WTC11 (cell line): ENCODE results near the gene LPCAT1.

Experiments
- NR2C2 ChIP-seq: sonication (generic); formaldehyde crosslinking; IDR thresholded peaks from 2 replicates; pipeline ENCODE4 v1.8.0; 2022; ENCODE audit warnings: mild to moderate bottlenecking, missing genetic modification reagents
- SP1 ChIP-seq: sonication (generic); formaldehyde crosslinking; conservative IDR thresholded peaks from 2 replicates; pipeline ENCODE4 v1.8.1; 2022; ENCODE audit warnings: missing genetic modification reagents
- ZNF138 ChIP-seq: sonication (generic); formaldehyde crosslinking; conservative IDR thresholded peaks from 2 replicates; pipeline ENCODE4 v1.8.1; 2022; ENCODE audit warnings: mild to moderate bottlenecking, moderate library complexity, missing genetic modification reagents
- TF ChIP-seq, protein P1 (sequence below): fragments of 200-600 bp; IDR thresholded peaks from 2 replicates; pipeline ENCODE4 v1.8.0; 2022; ENCODE audit warnings: antibody characterized with exemption
- TF ChIP-seq, protein P2 (sequence below): sonication (generic); formaldehyde crosslinking; IDR thresholded peaks from 2 replicates; pipeline ENCODE4 v1.8.1; 2023; ENCODE audit warnings: mild to moderate bottlenecking, missing genetic modification reagents, moderate library complexity

DNA sequence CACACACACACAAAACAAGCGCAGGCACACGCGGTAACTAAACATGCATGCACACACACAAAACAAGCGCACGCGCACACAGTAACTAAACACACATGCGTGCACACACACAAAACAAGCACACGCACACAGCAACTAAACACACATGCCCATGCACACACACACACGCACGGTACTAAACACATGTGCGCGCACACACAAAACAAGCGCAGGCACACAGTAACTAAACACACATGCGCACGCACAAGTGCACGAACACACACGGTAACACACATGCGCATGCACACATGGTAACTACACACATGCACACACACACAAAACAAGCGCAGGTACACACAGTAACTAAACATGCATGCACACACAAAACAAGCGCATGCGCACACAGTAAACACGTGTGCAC lies 58.6 kb downstream of the LPCAT1 start:
- TF ChIP-seq SP1 (CRISPR knock-in tag): no peak
- TF ChIP-seq ZNF138 (CRISPR knock-in tag): no peak
- TF ChIP-seq, protein P1, sequence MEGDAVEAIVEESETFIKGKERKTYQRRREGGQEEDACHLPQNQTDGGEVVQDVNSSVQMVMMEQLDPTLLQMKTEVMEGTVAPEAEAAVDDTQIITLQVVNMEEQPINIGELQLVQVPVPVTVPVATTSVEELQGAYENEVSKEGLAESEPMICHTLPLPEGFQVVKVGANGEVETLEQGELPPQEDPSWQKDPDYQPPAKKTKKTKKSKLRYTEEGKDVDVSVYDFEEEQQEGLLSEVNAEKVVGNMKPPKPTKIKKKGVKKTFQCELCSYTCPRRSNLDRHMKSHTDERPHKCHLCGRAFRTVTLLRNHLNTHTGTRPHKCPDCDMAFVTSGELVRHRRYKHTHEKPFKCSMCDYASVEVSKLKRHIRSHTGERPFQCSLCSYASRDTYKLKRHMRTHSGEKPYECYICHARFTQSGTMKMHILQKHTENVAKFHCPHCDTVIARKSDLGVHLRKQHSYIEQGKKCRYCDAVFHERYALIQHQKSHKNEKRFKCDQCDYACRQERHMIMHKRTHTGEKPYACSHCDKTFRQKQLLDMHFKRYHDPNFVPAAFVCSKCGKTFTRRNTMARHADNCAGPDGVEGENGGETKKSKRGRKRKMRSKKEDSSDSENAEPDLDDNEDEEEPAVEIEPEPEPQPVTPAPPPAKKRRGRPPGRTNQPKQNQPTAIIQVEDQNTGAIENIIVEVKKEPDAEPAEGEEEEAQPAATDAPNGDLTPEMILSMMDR: no peak
- TF ChIP-seq, protein P2, sequence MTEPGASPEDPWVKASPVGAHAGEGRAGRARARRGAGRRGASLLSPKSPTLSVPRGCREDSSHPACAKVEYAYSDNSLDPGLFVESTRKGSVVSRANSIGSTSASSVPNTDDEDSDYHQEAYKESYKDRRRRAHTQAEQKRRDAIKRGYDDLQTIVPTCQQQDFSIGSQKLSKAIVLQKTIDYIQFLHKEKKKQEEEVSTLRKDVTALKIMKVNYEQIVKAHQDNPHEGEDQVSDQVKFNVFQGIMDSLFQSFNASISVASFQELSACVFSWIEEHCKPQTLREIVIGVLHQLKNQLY (CRISPR knock-in tag): no peak
- TF ChIP-seq NR2C2 (CRISPR knock-in tag): no peak
